ENCODE data around the gene SLC9A9.

SLC9A9 gene

DNA sequence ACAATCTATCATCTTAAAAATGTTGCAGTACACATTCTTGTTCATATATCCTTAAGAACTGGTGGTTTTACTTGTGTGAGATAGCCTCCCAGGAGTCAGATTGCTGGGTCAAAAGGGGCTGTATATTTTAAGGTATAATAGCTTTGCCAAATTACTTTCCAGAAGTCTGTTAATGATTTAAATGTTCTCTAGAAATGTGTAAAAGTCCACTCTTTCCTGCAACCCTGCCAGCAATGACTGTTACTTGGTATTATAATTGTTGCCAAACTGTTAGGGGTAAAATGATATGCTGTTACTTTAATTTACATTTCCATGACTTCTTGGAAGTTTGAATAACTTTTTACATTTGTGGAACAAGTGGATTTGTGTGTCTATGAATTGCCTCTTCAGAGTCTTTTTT lies 170.8 kb downstream of the SLC9A9 start:
- Histone ChIP-seq H3K18ac (ENCODE audit: low read length) (no peak overlapping the region), H3K79me2 (ENCODE audit: control insufficient read depth, insufficient read depth, low read length) (no peaks in the 10 kb centered on the region)
- no peak for DNase-seq

DNA sequence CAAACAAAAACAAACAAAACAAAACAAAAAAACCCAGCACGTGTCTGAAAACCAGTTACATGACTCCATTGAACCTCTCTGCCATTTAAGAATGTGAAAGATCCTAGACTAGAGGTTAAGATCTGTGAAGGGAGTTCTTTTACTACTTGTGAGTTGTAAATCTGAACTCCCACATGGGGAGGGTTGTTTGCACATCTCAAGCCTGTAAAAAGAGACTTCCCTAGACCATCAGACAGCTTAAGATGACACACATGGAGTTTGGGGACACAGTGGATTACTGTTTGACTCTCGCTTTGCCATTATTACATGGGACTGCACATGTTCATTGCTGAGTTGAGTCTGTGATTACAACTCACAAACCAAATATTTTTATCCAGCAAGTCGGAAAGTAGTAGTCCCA lies 171.5 kb downstream of the SLC9A9 start:
- no peaks in the 10 kb centered on the region for H3K79me2 ChIP-seq (ENCODE audit: control insufficient read depth, insufficient read depth, low read length)
- H2AK5ac ChIP-seq (ENCODE audit: low read length): no peak overlapping the region
- no peak overlapping the region for H2BK5ac ChIP-seq (ENCODE audit: low read length)
- WGBS (ENCODE audit: extremely low coverage, insufficient coverage, low lambda C conversion rate): no CpG with 5 or more reads among the region's 3 CpGs
- no peaks in the 10 kb centered on the region for H3K79me1 ChIP-seq (ENCODE audit: low read length)
- H3K4me3 ChIP-seq (ENCODE audit: low read length): no peak overlapping the region
- no peak overlapping the region for H3K4me2 ChIP-seq (ENCODE audit: low read length)
- no peaks in the 10 kb centered on the region for H3K27me3 ChIP-seq (ENCODE audit: insufficient read depth, low read length, poor library complexity)
- H3K4ac ChIP-seq (ENCODE audit: low read depth, low read length): no peak overlapping the region
- no peak overlapping the region for H3K18ac ChIP-seq (ENCODE audit: low read length)
- no peaks in the 10 kb centered on the region for H3K36me3 ChIP-seq (ENCODE audit: control insufficient read depth, insufficient read depth, low read length)
- no peak for DNase-seq
- H3K56ac ChIP-seq (ENCODE audit: low read length): no peak overlapping the region
- H2BK120ac ChIP-seq (ENCODE audit: low read depth, low read length): no peak overlapping the region
- H2BK15ac ChIP-seq (replicated peaks; ENCODE audit: low read depth): no peak overlapping the region
- no peak overlapping the region for H4K8ac ChIP-seq (ENCODE audit: low read depth, low read length)
- no peak overlapping the region for H3K23ac ChIP-seq (ENCODE audit: low read length)
- H3K4me1 ChIP-seq (ENCODE audit: control insufficient read depth, low read depth, low read length): no peaks in the 10 kb centered on the region
- H3K27ac ChIP-seq (ENCODE audit: low read depth, low read length): no peak overlapping the region
- no peak overlapping the region for H4K5ac ChIP-seq (ENCODE audit: low read length)
- H3K9ac ChIP-seq (ENCODE audit: low read length): no peak overlapping the region

More for the DNA sequence above, 170.8 kb downstream of the SLC9A9 start:
- Histone ChIP-seq H3K56ac (ENCODE audit: low read length) (no peak overlapping the region), H3K4me3 (ENCODE audit: low read length) (no peak overlapping the region), H3K36me3 (ENCODE audit: control insufficient read depth, insufficient read depth, low read length) (no peaks in the 10 kb centered on the region), H4K8ac (ENCODE audit: low read depth, low read length) (no peak overlapping the region), H4K5ac (ENCODE audit: low read length) (no peak overlapping the region), H2AK5ac (ENCODE audit: low read length) (no peak overlapping the region), H3K4ac (ENCODE audit: low read depth, low read length) (no peak overlapping the region), H3K4me1 (ENCODE audit: control insufficient read depth, low read depth, low read length) (no peaks in the 10 kb centered on the region), H2BK120ac (ENCODE audit: low read depth, low read length) (no peak overlapping the region), H3K27ac (ENCODE audit: low read depth, low read length) (no peak overlapping the region), H3K23ac (ENCODE audit: low read length) (no peak overlapping the region), H3K27me3 (ENCODE audit: insufficient read depth, low read length, poor library complexity) (no peaks in the 10 kb centered on the region), H2BK15ac (replicated peaks; ENCODE audit: low read depth) (no peak overlapping the region), H3K4me2 (ENCODE audit: low read length) (no peak overlapping the region), H3K79me1 (ENCODE audit: low read length) (no peaks in the 10 kb centered on the region), H3K9ac (ENCODE audit: low read length) (no peak overlapping the region), H2BK5ac (ENCODE audit: low read length) (no peak overlapping the region)

DNA sequence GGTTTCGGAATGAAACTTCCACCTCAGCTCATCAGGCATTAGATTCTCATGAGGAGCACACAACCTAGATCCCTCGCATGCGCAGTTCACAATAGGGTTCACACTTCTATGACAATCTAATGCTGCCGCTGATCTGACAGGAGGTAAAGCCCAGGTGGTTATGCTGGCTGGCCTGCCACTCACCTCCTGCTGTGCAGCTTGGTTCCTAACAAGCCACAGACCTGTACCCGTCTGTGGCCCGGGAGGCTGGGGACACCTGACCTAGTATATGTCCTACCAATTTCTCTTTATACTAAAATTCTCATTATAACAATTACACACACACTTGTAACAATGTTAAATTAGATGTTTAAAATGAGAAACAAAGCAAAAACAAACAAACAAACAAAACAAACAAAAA lies 172.2 kb downstream of the SLC9A9 start:
- no peak overlapping the region for H3K27ac ChIP-seq (ENCODE audit: low read depth, low read length)
- H3K56ac ChIP-seq (ENCODE audit: low read length): no peak overlapping the region
- H3K79me2 ChIP-seq (ENCODE audit: control insufficient read depth, insufficient read depth, low read length): no peaks in the 10 kb centered on the region
- no peak overlapping the region for H3K4me3 ChIP-seq (ENCODE audit: low read length)
- H3K18ac ChIP-seq (ENCODE audit: low read length): no peak overlapping the region
- H2BK5ac ChIP-seq (ENCODE audit: low read length): no peak overlapping the region
- H3K4ac ChIP-seq (ENCODE audit: low read depth, low read length): no peak overlapping the region
- H3K79me1 ChIP-seq (ENCODE audit: low read length): no peaks in the 10 kb centered on the region
- H3K23ac ChIP-seq (ENCODE audit: low read length): no peak overlapping the region
- H4K8ac ChIP-seq (ENCODE audit: low read depth, low read length): no peak overlapping the region
- H3K4me1 ChIP-seq (ENCODE audit: control insufficient read depth, low read depth, low read length): no peaks in the 10 kb centered on the region
- H2BK15ac ChIP-seq (replicated peaks; ENCODE audit: low read depth): no peak overlapping the region
- H2BK120ac ChIP-seq (ENCODE audit: low read depth, low read length): no peak overlapping the region
- H3K36me3 ChIP-seq (ENCODE audit: control insufficient read depth, insufficient read depth, low read length): no peaks in the 10 kb centered on the region
- no peak overlapping the region for H3K9ac ChIP-seq (ENCODE audit: low read length)
- WGBS (ENCODE audit: extremely low coverage, insufficient coverage, low lambda C conversion rate): no CpG with 5 or more reads among the region's 6 CpGs
- H4K5ac ChIP-seq (ENCODE audit: low read length): no peak overlapping the region
- H2AK5ac ChIP-seq (ENCODE audit: low read length): no peak overlapping the region
- no peaks in the 10 kb centered on the region for H3K27me3 ChIP-seq (ENCODE audit: insufficient read depth, low read length, poor library complexity)
- DNase-seq: no peak
- no peak overlapping the region for H3K4me2 ChIP-seq (ENCODE audit: low read length)

DNA sequence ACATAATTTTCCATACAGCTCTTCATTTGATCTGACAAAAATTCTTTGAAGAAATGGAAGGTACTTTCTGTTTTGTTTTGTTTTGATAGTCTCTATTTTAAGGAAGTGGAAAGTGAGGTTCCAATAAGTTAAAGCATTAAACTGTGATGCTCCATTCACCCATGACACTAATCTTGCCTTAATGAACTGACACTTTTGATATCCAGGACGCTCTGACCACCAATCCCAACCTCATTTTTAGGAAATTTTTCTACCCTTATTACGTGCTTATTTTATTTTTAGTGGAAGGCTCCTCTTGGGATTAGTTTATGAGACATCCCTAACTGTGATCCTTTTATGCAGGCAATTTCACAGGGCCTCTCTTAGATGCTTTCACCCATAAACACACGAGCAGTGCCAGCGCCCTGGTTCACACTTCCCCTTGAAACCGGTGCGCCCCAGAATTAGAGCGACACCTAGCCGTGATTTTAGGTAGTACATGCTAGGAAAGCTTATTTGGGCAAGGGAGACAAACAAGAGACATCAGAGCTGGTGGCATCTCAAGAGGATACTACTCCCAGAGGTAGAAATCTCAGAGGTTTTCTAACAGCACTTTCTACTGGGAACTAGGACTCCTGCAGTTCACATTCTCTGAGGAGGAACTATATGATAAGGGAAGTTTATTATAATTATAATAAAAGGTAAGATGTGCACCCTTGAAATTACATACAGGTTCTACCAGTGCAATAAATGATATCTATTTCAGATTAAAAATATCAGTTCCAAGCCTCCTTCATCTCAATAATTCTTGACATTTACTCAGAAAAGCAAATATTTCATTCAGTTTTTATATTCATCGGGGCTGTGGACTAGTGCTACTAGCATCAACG lies 173.9 kb downstream of the SLC9A9 start:
- Histone ChIP-seq H3K36me3 (ENCODE audit: control insufficient read depth, insufficient read depth, low read length) (no peaks in the 10 kb centered on the region), H2BK120ac (ENCODE audit: low read depth, low read length) (no peak overlapping the region), H3K4me1 (ENCODE audit: control insufficient read depth, low read depth, low read length) (no peaks in the 10 kb centered on the region), H3K9ac (ENCODE audit: low read length) (no peak overlapping the region), H3K27me3 (ENCODE audit: insufficient read depth, low read length, poor library complexity) (no peaks in the 10 kb centered on the region), H3K56ac (ENCODE audit: low read length) (no peak overlapping the region), H3K79me1 (ENCODE audit: low read length) (no peaks in the 10 kb centered on the region), H2BK15ac (replicated peaks; ENCODE audit: low read depth) (no peak overlapping the region), H3K4me2 (ENCODE audit: low read length) (no peak overlapping the region), H2BK5ac (ENCODE audit: low read length) (no peak overlapping the region), H3K4me3 (ENCODE audit: low read length) (no peak overlapping the region), H3K23ac (ENCODE audit: low read length) (no peak overlapping the region), H3K27ac (ENCODE audit: low read depth, low read length) (no peak overlapping the region), H4K5ac (ENCODE audit: low read length) (no peak overlapping the region), H3K18ac (ENCODE audit: low read length) (no peak overlapping the region), H3K79me2 (ENCODE audit: control insufficient read depth, insufficient read depth, low read length) (no peaks in the 10 kb centered on the region), H3K4ac (ENCODE audit: low read depth, low read length) (no peak overlapping the region), H4K8ac (ENCODE audit: low read depth, low read length) (no peak overlapping the region), H2AK5ac (ENCODE audit: low read length) (no peak overlapping the region)
- no CpG with 5 or more reads among the region's 10 CpGs for WGBS (ENCODE audit: extremely low coverage, insufficient coverage, low lambda C conversion rate)
- peak; percentile 80 for DNase-seq

DNA sequence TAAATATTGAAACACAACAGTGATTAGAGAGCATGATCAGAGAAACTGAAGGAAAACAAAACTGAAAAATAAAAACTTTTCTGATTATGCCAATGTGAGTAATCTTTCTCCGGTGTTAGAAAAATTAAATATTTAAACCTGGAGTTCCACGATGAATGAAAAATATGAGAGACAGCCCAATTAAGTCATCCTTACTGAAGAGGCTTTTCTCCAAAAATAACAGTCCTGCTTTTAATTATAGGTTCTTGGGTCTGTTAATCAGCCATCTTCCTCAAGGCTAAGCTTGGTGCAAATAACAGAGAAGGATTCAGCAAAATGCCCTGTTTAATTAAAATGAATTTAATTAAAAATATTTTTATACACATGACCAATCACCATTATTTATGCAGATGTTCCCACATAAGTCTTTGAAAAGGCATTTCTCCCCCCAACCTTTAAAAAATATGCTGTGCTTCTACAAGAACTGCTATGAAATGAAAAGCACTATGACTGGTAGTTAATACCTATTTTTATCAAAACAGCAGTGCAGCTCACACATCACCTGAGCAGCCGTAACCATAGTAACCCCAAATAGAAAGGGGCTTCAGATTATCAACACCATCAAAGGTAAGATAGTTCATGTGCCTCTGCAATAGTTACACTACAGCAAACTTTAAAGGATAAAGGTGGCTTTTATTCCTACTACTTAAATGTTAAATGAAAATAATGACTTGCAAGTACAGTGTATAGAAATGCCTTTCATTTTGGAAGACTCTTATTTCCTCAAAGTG lies 175.7 kb downstream of the SLC9A9 start:
- no peak overlapping the region for H2BK15ac ChIP-seq (replicated peaks; ENCODE audit: low read depth)
- H3K9ac ChIP-seq (ENCODE audit: low read length): no peak overlapping the region
- no peak for DNase-seq
- H3K79me1 ChIP-seq (ENCODE audit: low read length): no peaks in the 10 kb centered on the region
- H2AK5ac ChIP-seq (ENCODE audit: low read length): no peak overlapping the region
- no peak overlapping the region for H2BK120ac ChIP-seq (ENCODE audit: low read depth, low read length)
- H3K27me3 ChIP-seq (ENCODE audit: insufficient read depth, low read length, poor library complexity): no peaks in the 10 kb centered on the region
- no peaks in the 10 kb centered on the region for H3K36me3 ChIP-seq (ENCODE audit: control insufficient read depth, insufficient read depth, low read length)
- H3K4me2 ChIP-seq (ENCODE audit: low read length): no peak overlapping the region
- H3K23ac ChIP-seq (ENCODE audit: low read length): no peak overlapping the region
- no peak overlapping the region for H3K56ac ChIP-seq (ENCODE audit: low read length)
- H3K4ac ChIP-seq (ENCODE audit: low read depth, low read length): no peak overlapping the region
- H3K4me3 ChIP-seq (ENCODE audit: low read length): no peak overlapping the region
- H3K4me1 ChIP-seq (ENCODE audit: control insufficient read depth, low read depth, low read length): no peaks in the 10 kb centered on the region
- H4K8ac ChIP-seq (ENCODE audit: low read depth, low read length): no peak overlapping the region
- no peak overlapping the region for H4K5ac ChIP-seq (ENCODE audit: low read length)
- no peaks in the 10 kb centered on the region for H3K79me2 ChIP-seq (ENCODE audit: control insufficient read depth, insufficient read depth, low read length)
- H3K27ac ChIP-seq (ENCODE audit: low read depth, low read length): no peak overlapping the region
- no CpG with 5 or more reads among the region's 3 CpGs for WGBS (ENCODE audit: extremely low coverage, insufficient coverage, low lambda C conversion rate)
- H3K18ac ChIP-seq (ENCODE audit: low read length): no peak overlapping the region
- H2BK5ac ChIP-seq (ENCODE audit: low read length): no peak overlapping the region
